Activated T-cell treated with anti-CD3 and anti-CD28 coated beads for 4 hours (primary cell): ENCODE data around the gene PCDH9.

Experiments used
- DNase-seq: peaks from one replicate; pipeline ENCODE4 v3.0.0-alpha.2; 2020

The PCDH9 gene, protein sequence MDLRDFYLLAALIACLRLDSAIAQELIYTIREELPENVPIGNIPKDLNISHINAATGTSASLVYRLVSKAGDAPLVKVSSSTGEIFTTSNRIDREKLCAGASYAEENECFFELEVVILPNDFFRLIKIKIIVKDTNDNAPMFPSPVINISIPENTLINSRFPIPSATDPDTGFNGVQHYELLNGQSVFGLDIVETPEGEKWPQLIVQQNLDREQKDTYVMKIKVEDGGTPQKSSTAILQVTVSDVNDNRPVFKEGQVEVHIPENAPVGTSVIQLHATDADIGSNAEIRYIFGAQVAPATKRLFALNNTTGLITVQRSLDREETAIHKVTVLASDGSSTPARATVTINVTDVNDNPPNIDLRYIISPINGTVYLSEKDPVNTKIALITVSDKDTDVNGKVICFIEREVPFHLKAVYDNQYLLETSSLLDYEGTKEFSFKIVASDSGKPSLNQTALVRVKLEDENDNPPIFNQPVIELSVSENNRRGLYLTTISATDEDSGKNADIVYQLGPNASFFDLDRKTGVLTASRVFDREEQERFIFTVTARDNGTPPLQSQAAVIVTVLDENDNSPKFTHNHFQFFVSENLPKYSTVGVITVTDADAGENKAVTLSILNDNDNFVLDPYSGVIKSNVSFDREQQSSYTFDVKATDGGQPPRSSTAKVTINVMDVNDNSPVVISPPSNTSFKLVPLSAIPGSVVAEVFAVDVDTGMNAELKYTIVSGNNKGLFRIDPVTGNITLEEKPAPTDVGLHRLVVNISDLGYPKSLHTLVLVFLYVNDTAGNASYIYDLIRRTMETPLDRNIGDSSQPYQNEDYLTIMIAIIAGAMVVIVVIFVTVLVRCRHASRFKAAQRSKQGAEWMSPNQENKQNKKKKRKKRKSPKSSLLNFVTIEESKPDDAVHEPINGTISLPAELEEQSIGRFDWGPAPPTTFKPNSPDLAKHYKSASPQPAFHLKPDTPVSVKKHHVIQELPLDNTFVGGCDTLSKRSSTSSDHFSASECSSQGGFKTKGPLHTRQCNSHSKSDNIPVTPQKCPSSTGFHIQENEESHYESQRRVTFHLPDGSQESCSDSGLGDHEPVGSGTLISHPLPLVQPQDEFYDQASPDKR (N-terminal part only)

DNA sequence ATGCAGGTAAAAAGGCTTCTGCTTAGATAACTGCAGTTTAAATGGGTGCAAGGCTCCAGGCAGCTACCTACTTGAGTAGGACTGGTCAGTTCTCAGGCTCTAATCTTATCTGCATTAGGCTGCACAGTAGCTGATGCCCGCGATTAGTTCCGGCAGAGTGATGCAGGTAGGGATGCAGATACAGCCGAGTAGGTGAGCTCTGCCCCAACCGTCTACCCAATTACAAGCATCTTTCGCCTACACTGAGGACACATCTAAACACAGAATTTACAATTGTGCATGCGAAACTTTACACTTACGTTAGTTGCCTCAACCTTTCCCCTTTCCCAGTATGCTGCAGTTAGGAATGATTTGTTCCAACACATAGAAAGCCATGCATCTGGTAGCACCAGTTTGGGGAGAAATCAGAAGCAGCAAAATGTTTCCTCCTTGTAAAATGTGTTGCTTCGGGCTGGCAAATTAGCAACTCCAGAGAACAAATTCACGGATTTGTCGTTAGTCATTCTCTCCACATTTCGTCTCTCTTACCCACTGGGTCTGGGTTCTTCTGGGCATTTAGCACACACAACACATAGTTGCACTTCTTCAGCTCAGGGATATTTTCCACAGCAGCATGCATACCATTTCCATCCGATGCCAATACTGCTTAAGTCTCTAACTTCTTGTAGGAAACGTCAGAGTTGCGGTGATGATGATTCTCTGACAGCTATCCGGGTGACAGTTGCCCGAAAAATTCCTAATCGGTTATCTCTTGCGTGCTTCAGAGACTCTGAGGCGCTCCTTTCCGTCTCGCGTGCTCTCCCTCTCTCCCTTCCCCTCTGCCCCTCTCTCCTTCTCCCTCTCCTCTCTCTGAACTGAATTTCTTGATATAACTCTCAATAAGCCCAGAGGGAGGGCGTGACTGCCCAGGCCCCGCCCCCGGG lies at the start of gene PCDH9:
TSS of gene PCDH9 (minus strand) at position 856 of the 923 bp plus-strand sequence. CDS start 1,896 bp downstream, outside the sequence.
- DNase-seq: no peak

DNA sequence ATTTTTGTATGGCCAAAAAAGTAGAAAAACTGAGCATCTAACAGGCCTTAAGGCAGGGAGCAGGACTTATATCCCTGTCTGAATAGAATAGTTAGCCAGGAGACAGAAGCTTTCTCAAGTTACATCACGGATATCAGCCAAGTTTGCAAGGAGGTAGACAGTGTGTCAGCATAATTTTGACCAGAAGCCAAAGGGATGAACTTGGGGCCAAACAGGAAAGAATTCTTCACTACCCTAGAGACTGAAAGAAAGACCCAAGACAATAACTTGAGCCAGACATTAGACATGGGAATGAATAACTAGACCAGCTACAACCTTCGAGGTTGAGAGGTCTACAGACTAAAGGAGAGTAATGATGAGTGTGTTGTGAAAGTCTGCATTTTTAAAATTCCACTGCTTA lies 48.1 kb upstream of the PCDH9 start:
- DNase-seq: no peak

DNA sequence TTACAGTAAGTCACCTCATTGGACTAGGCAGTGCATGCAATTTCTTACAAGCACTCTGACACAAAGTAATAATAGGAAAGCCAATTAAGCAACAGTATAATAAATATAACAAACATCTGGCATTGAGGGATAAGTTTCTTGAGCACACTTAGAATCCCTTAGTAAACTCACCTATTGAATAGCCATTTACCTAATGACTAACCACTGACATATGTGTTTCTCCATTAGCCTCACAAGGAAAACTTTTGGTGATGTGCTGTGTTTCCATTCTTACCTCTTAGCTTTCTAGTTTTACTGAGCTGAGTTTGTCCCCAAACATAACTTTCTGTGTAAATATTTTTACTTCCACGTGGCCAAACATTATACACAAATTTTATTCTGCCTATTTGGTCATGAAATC lies 47.4 kb upstream of the PCDH9 start:
- DNase-seq: no peak

DNA sequence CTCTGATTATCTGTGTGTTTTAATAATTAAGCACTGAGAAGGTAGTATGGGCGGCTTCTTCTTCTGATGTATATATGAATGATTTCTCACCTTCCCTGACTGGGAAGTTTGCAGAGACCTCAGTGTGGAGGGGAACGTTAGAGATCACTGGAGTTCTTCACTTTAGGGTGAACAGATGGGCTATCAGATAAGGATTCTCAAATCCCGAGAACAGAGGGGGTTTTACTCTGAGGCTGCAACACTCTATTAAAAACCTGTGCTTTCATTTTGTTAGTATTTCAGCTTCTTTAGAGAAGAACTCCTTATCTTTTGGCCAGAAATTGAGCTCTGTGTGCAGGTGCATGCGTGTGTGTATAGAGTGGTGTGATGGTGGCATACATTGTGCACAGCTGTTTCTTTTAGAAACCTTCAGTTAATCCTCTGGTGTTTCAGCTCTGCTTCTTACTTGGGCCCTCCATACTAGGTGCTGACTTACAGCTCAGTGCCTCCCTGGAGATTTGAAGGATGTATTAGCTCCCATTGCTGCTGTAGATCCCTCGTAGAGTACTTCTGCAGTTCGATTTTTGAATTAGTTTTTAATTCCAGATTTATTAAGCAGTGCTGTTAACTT lies 45.3 kb upstream of the PCDH9 start:
- DNase-seq: no peak

DNA sequence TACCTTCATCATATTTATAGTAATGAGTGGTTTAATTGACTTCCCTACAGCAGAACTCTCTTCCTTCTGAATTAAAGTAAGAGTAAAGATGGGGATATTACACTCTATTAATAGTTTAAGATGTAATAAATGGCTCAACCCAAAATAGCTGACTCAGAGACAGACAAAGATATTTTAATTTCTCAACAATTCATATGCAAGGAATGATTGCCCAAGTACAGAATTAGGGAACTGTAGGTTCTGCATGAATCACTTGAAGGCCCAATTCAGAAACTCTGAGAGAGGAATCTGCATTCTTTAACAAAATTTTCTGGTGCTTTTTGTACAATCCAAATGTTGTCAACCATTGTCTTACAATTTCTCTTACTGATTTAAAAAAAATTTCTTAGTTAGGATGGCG lies 42.9 kb upstream of the PCDH9 start:
- DNase-seq: no peak

DNA sequence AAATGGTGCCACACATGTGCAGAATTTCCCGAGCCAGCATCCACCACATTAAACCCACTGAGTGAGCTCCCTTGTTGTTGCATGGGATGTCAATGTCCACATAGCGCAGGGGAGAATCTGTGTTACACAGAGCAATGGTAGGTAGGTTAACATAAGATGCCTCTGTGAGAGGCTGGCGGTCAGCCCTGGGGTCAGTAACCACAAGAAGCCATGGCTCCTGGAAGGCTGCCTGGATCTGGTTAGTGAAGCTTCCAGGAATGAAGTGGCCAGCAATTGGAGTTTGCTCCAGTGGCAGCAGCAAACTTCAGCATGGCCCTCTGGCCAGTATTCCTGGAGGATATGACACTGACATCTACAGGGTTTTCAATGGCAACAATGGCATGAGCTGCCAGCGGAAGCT lies 37.0 kb upstream of the PCDH9 start:
- DNase-seq: no peak

DNA sequence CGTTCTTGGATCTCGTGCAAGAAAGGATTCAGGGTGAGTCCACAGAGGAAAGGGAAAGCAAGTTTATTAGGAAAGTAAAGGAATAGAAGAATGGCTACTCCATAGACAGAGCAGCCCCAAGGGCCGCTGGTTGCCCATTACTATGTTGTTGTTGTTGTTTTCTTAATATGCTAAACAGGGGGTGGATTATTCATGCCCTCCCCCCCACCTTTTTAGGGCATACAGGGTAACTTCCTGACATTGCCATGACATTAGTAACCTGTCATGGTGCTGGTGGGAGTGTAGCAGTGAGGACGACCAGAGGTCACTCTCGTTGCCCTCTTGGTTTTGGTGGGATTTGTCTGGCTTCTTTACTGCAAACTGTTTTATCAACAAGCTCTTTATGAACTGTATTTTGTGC lies 29.1 kb upstream of the PCDH9 start:
- no peak for DNase-seq

DNA sequence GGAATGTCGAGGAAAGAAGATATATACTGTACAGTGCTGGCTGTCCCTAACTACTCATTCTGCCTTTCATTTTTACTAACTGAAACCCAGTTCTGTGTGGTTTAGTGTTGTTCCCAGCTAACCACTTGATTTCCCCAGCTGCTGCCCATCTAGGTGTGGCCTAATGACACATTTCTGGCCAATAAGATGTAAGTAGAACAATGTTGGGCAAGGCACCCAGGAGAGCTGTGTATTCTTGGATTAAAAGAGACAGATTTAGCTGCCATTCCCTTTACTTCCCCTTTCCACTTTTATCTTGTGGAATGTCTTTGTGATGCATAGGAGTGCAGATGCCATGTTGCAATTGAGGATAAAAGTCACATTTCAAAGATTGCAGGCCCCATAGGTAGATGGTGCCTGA lies 28.3 kb upstream of the PCDH9 start:
- DNase-seq: no peak

DNA sequence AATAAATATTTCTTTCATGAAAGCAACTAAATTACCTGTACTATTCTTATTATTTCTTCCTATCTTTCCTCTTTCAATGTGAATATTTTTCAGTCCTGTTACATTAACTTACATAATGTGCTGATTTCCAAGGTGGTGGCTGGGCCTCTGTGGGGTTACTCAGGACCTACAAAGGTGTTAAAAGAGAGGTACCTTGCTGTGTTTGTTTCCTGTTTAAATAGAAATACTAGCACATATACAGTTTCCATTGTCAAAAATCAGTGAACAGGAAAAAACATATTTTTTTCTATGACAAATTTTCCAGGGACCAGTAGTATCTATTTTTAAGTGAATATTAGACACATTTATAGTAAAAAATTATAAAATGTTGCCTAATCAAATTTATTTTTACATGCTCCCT lies 8.7 kb upstream of the PCDH9 start:
- no peak for DNase-seq

DNA sequence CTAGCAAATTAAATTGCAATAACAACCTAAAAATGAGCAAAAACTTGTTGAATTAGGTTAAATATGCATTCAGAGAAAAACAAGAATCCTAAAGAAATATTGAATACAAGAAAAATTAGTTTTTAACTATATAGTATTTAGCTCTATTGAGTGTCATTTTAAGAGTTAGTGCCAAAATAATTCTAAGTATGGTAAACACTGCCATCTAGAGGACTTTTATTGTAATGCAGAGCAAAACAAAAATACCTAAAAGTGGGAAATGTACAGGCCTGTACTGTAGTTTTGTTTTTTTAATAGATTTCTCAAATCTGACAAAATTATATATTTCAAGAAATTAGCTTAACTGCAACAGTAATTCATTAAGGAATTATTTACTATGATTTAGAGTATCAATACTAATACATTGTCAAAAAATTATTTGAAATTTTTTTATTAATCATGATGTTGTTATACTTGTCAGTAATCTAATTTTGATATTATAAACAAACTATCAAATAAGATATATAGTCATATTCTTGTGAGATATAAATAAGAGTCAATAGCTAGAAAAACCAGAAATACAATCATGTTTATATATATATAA lies 8.2 kb upstream of the PCDH9 start:
- no peak for DNase-seq

DNA sequence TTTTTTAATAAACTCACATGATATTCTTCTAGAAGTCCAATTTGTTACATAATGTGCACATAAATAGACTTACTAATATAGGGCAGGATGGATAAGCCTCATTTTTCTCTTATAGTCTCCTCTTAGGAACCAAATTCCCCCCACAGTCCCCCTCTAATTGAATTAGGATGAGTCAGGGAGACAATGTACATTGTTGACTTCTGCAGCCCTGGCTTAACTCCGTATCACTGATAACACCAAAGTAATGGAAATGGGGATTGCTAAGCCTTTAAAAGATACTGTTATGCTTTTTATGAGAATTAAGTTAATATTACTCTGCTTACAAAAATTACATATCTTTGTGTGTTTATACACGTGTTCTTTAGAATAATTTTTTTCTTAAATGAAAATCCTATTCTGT lies 5.1 kb upstream of the PCDH9 start:
- DNase-seq: no peak

DNA sequence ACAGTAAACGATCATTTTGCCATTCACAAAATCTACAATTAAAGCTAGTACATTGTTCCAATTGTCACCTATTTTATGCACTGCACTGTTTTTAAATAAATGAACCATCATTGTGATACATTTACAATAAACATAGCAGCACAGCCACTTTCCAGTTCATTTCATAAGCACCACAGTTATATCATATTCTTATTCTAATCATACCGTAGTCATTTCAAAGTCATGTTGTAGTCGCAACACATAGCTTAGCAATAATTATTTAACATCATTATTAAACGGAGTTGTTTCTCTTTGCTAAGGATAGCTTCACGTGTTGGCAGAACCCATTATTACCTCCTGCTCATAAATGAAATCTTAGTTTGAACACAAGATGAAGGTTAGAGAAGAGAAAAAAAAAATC lies 2.2 kb upstream of the PCDH9 start:
- DNase-seq: no peak

DNA sequence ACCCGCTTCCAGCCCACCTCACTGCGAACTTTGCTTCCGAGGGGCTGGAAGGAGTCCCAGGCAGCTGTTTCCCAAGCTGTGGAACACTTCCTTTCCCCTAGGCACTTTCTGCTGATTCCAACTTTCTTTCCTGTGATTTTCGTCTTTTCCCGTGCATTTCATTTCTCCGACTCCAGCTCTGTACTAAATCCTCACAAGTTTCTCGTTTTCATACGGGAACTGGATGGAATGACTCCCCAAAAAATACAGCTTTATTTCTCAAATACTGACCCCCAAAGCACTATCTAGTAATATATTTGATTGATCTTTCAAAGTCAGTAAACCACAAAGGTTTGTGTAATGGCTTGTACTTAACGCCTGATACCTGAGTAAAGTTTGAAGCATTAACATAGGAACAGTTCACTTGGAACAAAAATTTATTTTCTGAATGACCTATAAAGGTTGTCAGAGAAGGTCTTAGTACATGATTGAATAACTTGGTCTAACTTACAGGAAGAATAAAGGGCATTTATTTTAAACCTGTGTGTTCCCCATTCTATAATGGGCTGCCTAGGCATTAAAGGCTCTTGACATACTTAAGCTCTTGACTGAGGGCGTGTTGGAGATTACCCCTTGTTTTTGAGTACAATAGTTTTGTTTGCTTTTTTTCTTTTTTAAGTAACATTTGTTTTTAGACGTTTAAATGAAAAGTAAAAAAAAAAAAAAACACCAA lies 1.3 kb upstream of the PCDH9 start:
- DNase-seq: no peak

DNA sequence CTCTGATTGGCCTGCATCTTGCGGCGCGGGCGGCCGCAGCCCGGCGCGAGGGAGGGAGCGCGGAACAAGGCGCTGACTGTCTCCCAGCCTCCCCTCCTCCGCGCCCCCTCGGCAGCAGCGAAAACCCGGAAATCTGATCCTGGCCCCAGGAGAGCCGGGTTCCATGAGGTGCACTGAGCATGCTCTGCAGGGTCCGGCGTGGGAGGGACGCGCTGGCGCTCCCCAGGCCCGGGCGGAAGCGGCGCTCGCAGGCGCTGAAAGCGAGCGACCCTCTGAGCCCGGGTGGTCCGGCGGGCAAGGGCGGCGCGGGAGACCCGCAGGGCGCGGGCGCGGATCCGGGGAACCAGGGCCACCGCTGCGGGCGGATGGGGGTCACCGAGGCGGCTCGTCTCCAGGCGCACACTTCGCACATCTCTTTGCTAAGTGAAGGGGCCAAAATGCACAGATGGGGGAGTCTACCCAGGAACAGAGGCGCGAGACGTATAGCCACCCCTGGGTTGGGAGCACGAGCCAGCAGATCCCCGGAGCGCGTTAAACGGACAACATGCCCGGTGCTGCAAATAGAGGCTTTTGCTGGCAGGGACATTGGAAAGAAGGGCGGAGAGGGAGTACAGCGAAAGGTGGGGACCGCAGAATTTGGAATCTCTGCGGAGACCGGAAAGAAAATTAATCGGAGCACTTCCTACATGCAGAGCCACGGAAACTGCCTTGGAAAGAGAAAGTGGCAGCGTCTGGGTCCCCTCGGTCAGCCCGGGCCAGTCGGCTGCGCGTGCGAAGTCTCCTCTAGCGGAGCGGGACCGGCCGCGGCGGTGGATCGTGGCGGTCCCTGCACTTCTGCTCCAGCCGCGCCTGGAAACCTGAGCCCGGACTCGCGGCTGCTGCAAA lies 510 bp upstream of the PCDH9 start:
- DNase-seq: peak; percentile 78

DNA sequence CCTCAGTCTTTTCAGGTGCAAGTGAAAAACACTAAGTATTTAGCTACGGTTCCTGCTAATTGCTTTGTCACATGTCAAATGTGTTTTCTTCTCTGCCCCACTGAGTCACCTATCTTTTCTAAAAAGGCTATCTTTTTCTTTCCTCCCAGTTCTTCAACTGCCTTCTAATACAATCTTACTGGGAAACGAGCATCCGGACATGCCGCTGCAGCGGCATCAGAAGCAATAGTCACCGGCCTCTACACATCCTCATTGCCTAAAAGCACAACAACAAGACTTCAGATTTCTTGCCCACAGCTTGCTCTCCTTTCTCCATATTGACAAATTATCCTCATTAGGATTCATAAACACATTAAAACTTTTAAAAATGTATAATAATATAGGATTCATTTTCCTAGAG lies 1.2 kb downstream of the PCDH9 start:
- DNase-seq: no peak

DNA sequence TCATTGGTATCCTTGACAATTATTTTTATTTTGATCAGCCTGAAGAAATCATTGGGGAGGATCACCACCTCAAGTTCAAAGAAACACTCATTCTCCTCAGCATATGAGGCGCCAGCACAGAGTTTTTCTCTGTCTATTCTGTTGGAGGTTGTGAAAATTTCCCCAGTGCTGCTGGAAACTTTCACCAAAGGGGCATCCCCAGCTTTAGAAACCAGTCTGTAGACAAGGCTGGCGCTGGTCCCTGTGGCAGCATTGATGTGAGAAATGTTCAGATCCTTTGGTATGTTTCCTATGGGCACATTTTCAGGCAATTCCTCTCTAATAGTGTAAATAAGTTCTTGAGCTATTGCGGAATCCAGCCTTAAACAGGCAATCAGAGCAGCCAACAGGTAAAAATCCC lies 2.1 kb downstream of the PCDH9 start:
- no peak for DNase-seq

DNA sequence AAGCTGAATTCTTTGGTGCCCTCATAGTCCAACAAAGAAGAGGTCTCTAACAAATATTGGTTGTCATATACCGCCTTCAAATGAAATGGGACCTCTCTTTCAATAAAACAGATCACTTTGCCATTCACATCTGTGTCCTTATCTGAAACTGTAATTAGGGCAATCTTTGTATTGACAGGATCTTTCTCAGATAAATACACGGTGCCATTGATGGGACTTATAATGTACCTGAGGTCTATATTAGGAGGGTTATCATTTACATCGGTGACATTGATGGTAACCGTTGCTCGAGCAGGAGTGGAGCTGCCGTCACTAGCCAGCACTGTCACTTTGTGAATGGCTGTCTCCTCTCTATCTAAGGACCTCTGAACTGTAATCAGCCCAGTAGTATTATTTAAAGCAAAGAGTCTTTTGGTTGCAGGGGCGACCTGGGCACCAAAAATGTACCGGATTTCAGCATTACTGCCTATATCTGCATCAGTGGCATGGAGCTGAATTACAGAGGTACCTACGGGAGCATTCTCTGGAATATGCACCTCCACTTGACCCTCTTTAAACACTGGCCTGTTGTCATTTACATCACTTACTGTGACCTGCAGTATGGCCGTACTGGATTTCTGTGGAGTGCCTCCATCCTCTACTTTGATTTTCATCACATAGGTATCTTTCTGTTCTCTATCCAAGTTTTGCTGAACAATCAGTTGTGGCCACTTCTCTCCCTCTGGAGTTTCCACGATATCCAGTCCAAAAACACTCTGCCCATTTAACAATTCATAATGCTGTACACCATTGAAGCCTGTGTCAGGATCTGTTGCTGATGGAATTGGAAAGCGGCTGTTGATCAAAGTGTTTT lies 2.8 kb downstream of the PCDH9 start:
- DNase-seq: no peak

DNA sequence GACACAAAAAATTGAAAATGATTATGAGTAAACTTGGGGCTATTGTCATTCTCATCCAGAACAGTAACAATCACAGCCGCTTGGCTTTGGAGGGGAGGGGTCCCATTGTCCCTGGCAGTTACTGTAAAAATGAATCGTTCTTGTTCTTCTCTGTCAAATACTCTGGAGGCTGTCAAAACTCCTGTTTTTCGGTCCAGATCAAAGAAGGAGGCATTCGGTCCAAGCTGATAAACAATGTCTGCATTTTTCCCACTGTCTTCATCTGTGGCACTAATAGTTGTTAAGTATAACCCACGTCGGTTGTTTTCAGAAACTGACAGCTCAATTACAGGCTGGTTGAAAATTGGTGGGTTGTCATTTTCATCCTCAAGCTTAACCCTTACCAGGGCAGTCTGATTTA lies 3.4 kb downstream of the PCDH9 start:
- no peak for DNase-seq
